ENCODE results near the gene ZMYND8. TPM values are rescaled to one million over a fixed set of nuclear protein-coding genes. Genes with fewer than 3 reads are reported as not detected.

ZMYND8 gene
- total RNA-seq, 4 donors from 2014 or later: 44.6 to 78.6 (median 65.8) TPM

DNA sequence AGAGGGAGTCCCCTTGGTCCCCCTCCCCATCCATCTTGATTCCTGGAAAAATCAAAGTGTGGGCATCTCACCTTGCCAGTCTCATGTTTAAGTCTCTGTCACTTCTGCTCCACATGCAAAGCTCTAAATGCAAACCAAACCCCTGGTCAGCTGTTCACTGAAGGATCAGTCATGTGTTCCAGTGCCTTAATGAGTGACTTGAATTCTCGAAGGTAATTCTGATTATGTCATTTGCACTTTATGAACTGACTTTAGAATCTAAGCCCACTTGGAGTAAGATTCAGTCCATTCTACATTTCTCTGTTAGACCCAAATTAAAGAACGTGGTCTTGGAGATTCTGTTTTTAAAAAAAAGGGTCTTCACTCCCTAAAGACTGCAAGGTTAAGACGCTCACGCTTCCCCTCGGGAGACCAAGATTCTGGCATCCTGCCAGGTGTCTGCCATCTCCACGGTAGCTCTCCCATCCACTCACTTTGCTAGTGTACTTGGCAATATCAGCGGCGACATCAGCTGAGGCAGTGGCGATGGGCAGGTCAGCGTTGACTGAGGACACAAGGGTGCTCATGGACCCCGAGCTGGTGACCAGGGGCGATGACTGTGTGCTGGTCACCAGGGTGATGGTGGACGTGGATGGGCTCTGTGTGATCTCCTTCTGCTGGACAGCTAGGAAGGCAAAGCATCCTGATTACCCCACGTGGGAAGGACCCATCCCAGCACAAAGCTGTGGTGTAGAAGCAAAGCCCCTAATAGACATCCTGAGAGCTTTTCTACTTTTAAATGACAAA is 120.5 kb downstream of the ZMYND8 start:
- peaks cover 51 to 93% (median 84%) of the 10 kb centered on the region in 4 donors for H3K36me3 ChIP-seq

DNA sequence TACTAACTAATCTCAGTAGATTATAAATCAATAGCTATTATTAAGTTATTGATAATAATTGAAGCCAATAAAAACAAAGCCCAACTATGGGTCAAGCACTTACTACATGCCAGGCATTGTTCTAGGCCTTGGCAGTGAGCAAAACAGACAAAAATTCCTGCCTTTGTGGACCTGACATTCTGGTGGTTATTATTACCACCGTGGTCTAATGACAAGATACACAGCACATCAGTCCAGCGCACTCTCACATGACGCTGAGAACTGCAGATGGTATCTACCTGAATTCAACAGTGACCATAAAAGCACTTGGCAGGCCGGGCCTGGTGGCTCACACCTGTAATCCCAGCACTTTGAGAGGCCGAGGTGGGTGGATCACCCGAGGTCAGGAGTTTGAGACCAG is 121.4 kb downstream of the ZMYND8 start:
- H3K27me3 ChIP-seq: no peaks in the 10 kb centered on the region
- intact Hi-C loops (cut with DNase I): no loop called here
- DNase-seq (ENCODE audit: extremely low spot score): no peak
- H3K36me3 ChIP-seq: peaks cover 54 to 91% (median 81%) of the 10 kb centered on the region in 4 donors
- WGBS: 98% methylated on average over 6 of the region's 6 CpGs
- peaks cover 12 to 16% (median 13%) of the 10 kb centered on the region in 4 donors for H3K4me1 ChIP-seq
- H3K9me3 ChIP-seq: no peaks in the 10 kb centered on the region
- H3K27ac ChIP-seq (replicated peaks in 1 of 4): no peak overlapping the region
- TF ChIP-seq POLR2AphosphoS5 (IDR thresholded peaks at IDR 0.05) (no peak), EP300 (IDR thresholded peaks at IDR 0.05) (no peak), POLR2A (IDR thresholded peaks at IDR 0.05; ENCODE audit: low read depth) (no peak)
- TF ChIP-seq, protein P1, sequence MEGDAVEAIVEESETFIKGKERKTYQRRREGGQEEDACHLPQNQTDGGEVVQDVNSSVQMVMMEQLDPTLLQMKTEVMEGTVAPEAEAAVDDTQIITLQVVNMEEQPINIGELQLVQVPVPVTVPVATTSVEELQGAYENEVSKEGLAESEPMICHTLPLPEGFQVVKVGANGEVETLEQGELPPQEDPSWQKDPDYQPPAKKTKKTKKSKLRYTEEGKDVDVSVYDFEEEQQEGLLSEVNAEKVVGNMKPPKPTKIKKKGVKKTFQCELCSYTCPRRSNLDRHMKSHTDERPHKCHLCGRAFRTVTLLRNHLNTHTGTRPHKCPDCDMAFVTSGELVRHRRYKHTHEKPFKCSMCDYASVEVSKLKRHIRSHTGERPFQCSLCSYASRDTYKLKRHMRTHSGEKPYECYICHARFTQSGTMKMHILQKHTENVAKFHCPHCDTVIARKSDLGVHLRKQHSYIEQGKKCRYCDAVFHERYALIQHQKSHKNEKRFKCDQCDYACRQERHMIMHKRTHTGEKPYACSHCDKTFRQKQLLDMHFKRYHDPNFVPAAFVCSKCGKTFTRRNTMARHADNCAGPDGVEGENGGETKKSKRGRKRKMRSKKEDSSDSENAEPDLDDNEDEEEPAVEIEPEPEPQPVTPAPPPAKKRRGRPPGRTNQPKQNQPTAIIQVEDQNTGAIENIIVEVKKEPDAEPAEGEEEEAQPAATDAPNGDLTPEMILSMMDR (IDR thresholded peaks at IDR 0.05): no peak
- no peak overlapping the region for H3K4me3 ChIP-seq

More for the DNA sequence above, 120.5 kb downstream of the ZMYND8 start:
- DNase-seq (ENCODE audit: extremely low spot score): no peak
- peaks cover 10 to 15% (median 12%) of the 10 kb centered on the region in 4 donors for H3K4me1 ChIP-seq
- no peaks in the 10 kb centered on the region for H3K27me3 ChIP-seq
- no peak overlapping the region for H3K27ac ChIP-seq (replicated peaks in 1 of 4)
- H3K9me3 ChIP-seq: no peaks in the 10 kb centered on the region
- no peak overlapping the region for H3K4me3 ChIP-seq
- TF ChIP-seq, protein P1 (IDR thresholded peaks at IDR 0.05): no peak
- TF ChIP-seq POLR2AphosphoS5 (IDR thresholded peaks at IDR 0.05): peak in 1 of 2 donors; percentile 43
- intact Hi-C loops (cut with DNase I): no loop called here
- WGBS: 76% methylated on average over 14 of the region's 14 CpGs

DNA sequence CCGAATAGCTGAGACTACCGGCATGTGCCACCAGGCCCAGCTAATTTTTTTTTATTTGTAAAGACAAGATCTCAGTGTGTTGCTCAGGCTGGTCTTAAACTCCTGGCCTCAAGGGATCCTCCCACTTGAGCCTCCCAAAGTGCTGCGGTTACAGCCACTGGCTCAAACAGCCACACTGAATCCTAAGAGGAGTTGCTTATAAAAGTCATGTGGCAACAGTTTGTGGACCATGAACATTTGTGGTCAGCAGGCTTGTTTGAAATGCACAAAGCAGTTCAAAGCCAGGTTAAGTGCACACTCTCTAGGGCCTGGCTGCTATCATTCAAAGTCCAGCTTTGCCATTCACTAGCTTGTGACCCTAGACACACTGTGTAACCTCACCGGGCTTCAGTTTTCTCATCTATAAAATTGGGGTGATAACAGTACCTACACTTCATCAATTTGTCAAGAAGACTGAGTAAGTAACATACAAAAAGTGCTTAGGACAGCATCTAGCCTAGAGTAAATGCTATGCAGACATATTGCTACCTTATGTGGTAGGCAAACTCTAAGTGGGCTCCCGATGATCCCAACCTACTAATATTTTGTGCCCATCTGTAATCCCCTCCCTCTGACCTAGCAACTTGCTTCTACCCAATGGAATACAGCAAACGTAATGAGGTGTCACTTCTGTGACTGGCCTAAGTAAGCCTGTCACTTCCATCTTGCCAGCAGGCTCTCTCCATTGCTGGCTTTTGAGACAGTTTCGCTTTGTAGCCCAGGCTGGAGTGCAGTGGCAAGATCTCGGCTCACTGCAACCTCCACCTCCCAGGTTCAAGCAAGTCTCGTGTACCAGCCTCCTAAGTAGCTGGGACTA is 122.9 kb downstream of the ZMYND8 start:
- intact Hi-C loops (cut with DNase I): no loop called here
- no peak overlapping the region for H3K4me3 ChIP-seq
- no peak for DNase-seq (ENCODE audit: extremely low spot score)
- no peak overlapping the region for H3K27ac ChIP-seq (replicated peaks in 1 of 4)
- WGBS: 95% methylated on average over 9 of the region's 9 CpGs
- no peaks in the 10 kb centered on the region for H3K9me3 ChIP-seq
- peaks cover 58 to 93% (median 80%) of the 10 kb centered on the region in 4 donors for H3K36me3 ChIP-seq
- H3K4me1 ChIP-seq: peaks cover 12 to 20% (median 15%) of the 10 kb centered on the region in 4 donors
- TF ChIP-seq EP300 (IDR thresholded peaks at IDR 0.05) (no peak), POLR2A (IDR thresholded peaks at IDR 0.05; ENCODE audit: low read depth) (no peak), POLR2AphosphoS5 (IDR thresholded peaks at IDR 0.05) (no peak)
- TF ChIP-seq, protein P1 (IDR thresholded peaks at IDR 0.05): no peak
- no peaks in the 10 kb centered on the region for H3K27me3 ChIP-seq

DNA sequence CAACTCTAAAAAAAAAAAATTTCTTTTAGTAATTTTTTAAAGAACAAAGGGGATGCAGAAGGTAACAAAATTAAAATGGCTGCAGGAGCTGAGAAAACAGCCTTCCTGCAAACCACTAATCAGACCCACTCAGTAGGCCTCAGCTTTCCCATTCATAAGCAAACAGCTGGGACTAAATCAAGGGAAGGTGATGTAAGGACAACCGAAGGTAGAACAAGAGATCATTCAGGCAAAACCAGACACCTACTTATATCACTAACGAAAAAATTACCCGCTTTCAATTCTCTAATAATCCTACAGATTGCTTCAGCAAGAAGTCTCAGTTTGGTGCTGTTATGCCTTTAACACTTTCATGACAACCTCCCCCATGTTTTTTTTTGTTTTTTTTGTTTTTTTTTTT is 124.0 kb downstream of the ZMYND8 start:
- Histone ChIP-seq H3K4me1 (peaks cover 12 to 20% (median 15%) of the 10 kb centered on the region in 4 donors), H3K36me3 (peaks cover 61 to 92% (median 79%) of the 10 kb centered on the region in 4 donors), H3K27me3 (no peaks in the 10 kb centered on the region), H3K27ac (replicated peaks in 1 of 4) (no peak overlapping the region), H3K9me3 (no peaks in the 10 kb centered on the region), H3K4me3 (no peak overlapping the region)
- no peak for DNase-seq (ENCODE audit: extremely low spot score)
- TF ChIP-seq, protein P1 (IDR thresholded peaks at IDR 0.05): no peak
- no peak for TF ChIP-seq EP300 (IDR thresholded peaks at IDR 0.05)
- TF ChIP-seq POLR2A (IDR thresholded peaks at IDR 0.05; ENCODE audit: low read depth): no peak
- no peak for TF ChIP-seq POLR2AphosphoS5 (IDR thresholded peaks at IDR 0.05)
- intact Hi-C loops (cut with DNase I): no loop called here
- WGBS: 95% methylated on average over 3 of the region's 3 CpGs
